Gastroesophageal sphincter (tissue), 3 donors: ENCODE results near the gene LRRC46.

ENCODE experiments used
- CTCF ChIP-seq, 4 experiments: fragments of 200-600 bp in 2 of 4; fragments of 450-650 bp in 2 of 4; sonication (generic) in 1 of 4; IDR thresholded peaks; one replicate each; pipeline ENCODE4 v1.5.1; 2017 to 2019; ENCODE audit warnings: antibody characterized with exemption in 4 of 4, mild to moderate bottlenecking in 2 of 4, moderate library complexity in 2 of 4
- POLR2AphosphoS5 ChIP-seq: sonication (generic); formaldehyde crosslinking; IDR thresholded peaks from one replicate; pipeline ENCODE4 v1.6.1; 2017; ENCODE audit warnings: antibody characterized with exemption

GRCh38 chr17:47870056-47870455, 38.6 kb downstream of the LRRC46 start:
- no peak for TF ChIP-seq CTCF (IDR thresholded peaks at IDR 0.05)
- no peak for TF ChIP-seq POLR2AphosphoS5
